NCI-H1930 (cell line): ENCODE results near the gene LHFPL3.
"Not testable (repeated sequence)": the region's sequence is repeated elsewhere in the genome, so short reads cannot be mapped to it uniquely, and the experiment has no call there.

Experiments
- DNase-seq, 2 experiments: peaks; one replicate each; lab custom pipeline; 2025; lab: John Stamatoyannopoulos, UW

Gene LHFPL3

GRCh38 chr7:104482362-104483037 is 154.1 kb downstream of the LHFPL3 start:
- DNase-seq = no peak

- no peak for DNase-seq
Observed at GRCh38 chr7:104486931-104487330, 158.5 kb downstream of the LHFPL3 start.

DNA sequence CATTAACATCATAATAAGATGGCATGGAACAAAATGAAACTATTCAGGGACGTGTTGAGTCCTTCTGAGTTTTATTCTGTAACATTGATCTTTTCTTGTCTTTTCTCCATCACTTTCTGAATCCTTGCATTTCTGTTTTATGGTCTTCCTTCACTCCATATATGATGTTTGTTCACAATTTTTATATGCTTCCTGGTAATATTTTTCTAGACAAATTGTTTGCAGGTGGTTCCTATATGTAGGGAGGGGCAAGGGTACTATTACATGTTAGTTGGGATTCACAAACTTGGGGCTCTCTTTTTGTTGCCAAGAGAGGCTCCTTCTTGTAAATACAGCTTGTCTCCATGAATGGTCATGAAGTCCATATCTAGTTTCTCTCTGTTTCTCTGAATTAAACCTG is 159.2 kb downstream of the LHFPL3 start:
- no peak for DNase-seq

- no peak for DNase-seq
Observed at GRCh38 chr7:104497379-104497967, 169.1 kb downstream of the LHFPL3 start.

DNA sequence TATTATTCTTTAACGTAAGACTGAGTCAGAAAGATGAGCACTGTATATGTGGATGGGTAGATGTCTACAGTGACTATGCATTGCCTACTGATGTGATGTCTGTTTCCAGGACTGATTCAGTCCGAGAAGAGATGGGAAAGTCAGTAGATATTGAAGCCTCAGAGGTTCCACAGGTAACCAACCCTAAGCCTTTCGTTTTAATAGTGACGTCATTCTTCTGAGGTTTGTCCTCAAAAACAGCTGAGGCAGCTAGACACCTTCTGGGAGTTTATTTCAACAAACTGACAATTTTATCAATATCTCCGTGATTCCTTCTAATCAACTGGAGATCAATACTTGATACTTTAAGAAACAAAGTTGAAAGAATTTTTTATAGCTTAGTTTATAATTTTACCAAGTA is 171.6 kb downstream of the LHFPL3 start:
- no peak for DNase-seq

GRCh38 chr7:104509874-104510273 is 181.5 kb downstream of the LHFPL3 start:
- DNase-seq = no peak

DNA sequence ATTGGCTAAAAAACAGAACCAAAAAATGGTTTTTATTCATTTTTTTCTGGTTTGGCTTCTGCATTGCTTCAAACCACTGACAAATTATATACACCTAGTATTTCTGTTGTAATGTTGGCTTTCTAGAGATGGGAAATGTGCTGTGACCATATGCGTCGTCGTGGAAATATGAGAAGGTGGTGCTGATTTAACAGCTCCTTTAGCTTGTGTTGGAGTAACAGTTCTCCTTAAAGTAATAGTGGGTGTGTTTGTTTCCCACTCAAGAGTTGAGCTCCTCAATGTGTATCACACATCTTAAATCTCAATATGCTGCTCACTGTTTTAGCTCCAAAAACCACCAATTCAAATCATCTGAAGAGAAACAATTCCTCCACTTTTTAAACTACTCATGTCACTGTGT is 196.4 kb downstream of the LHFPL3 start:
- no peak for DNase-seq

- no peak for DNase-seq
Observed at GRCh38 chr7:104528142-104528541, 199.7 kb downstream of the LHFPL3 start.

- no peak for DNase-seq
Observed at GRCh38 chr7:104529567-104529966, 201.2 kb downstream of the LHFPL3 start.

GRCh38 chr7:104530251-104530650 is 201.8 kb downstream of the LHFPL3 start:
- DNase-seq = no peak

DNA sequence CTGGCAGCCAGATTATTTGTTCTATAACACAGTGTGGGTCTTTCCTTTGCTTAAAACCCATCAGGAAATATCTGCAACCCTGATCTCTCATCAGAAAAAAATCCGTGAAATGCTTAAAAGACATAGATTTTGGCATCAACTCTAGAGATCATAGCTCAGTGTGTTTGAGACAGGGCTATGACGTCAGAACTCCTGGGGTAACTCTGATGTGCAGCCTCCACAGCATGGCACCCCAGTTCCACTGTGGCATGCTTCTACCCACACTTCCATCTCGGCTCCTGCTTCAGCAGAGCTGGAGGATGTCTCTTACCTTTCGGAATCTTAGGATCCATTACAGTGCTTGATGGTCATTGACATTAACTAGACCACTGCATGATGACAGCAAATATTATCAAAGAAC is 205.7 kb downstream of the LHFPL3 start:
- DNase-seq = no peak

DNA sequence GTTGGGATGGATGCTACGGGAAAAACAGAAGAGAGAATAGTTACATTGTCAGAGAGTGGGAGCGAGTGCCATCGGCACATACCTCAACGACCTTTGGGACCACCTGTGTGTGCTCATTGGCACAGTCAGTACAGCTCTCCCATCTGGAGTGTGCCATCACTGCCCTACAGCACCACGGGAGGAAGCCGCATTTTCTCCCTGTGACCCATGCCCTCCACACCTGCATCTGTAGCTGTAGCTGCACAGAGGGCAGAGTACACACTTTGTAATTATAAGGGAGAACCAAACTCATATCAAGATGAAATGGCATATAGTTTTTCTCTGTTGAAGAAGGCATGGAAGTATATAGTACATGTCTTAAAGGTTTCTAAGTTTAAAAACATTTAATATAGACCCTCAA is 207.4 kb downstream of the LHFPL3 start:
- DNase-seq = no peak

GRCh38 chr7:104536956-104537355 is 208.6 kb downstream of the LHFPL3 start:
- DNase-seq = no peak

DNA sequence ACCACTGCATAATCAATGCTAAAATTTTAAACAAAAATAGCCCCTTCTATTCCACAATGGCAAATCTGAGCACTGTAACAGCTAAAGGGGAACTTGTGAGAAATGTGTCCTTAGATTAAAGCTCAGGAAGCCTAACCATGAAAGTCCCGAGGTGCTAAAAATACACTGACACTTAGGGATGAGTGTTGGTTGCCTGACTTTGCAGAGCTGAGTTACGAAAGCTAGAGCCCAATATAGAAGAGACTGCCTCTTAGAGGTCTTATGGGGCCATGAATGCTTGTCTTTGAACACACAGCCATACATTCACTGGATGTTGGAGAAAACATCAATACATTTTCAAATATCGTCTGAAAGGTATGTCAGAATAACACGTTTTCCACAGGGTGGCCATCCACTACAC is 209.7 kb downstream of the LHFPL3 start:
- DNase-seq = no peak

DNA sequence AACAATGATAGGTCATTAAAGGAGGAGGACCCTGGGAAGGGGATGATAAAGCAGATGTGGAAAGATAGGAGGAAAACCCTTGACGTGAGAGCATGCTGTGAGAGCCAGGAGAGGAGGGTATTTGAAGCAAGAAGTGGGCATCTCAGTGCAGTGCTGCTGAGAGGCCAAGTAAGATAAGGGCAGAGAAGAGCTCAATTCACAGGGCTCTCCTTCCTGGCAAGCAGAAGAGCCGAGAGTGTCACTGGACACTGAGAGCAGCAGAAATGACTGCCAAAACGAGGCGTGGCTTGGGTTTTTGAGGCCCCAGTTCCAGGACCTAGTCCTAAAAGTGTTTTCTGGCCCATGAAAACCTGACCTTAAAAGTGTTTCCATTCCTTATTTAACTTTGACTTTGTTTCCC is 213.5 kb downstream of the LHFPL3 start:
- no peak for DNase-seq

- no peak for DNase-seq
Observed at GRCh38 chr7:104548861-104549260, 220.5 kb downstream of the LHFPL3 start.

DNA sequence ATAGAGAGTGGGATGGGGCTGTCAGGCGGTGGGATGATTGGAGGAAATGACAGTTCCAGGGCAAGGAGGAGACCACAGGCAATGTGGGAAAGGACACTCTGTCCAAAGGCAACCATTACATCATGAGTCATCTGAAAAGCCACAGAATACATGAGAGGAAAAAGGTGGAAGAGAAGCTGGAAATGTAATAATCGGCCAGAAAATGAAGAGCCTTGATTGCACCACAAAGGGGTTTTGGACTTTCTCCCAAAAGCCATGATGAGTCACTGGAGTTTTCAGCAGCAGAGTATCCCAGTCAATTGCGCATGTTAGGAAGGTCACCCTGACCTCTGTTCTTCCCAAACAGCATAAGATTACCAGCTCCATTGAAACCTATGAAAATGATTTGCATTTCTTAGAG is 222.0 kb downstream of the LHFPL3 start:
- DNase-seq = no peak

GRCh38 chr7:104551226-104551625 is 222.8 kb downstream of the LHFPL3 start:
- no peak for DNase-seq

GRCh38 chr7:104552102-104552501 is 223.7 kb downstream of the LHFPL3 start:
- DNase-seq = no peak

- no peak for DNase-seq
Observed at GRCh38 chr7:104553074-104553473, 224.7 kb downstream of the LHFPL3 start.

- DNase-seq = not testable (repeated sequence)
Observed at GRCh38 chr7:104563350-104563901, 235.0 kb downstream of the LHFPL3 start.

DNA sequence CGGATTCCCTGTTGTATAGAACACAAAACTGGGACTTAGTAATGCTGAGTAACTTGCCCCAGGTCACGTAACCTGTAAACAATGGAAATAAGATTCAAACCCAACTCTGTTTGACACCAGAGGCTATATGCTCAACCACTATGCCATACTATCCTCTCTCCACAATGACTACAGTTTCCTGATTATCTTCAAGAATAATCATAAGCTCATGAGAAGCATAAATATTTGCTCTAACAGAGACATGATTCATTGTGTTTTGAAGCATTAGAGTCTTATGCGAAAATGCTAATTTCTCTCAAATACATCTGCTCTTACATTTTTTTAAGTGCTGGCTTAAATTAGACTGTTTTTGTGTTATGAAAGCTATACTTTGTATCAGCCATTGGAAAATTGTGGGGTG is 241.3 kb downstream of the LHFPL3 start:
- DNase-seq = no peak

- no peak for DNase-seq
Observed at GRCh38 chr7:104572554-104572953, 244.2 kb downstream of the LHFPL3 start.

DNA sequence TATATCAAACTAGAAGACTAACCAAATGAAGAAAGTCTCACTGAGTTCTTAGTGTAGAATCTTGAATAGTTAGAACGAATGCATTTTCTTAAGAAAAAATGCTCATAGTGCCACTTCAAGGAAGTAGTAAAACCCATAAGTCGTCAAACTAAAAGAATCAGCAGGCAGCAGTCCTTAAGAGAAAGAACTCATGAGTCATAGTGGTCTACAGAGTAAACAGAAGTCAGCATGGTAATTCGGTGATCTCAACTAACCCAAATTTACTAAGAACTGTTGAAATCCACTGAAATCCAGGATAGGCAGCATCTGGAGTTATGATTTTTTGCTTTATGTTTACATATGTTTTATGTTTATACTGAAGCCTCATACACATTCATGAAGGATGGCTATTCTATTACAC is 256.2 kb downstream of the LHFPL3 start:
- no peak for DNase-seq
